K562 (cell line): ENCODE measurements around the gene ELMO3. TPM values are rescaled to one million over a fixed set of nuclear protein-coding genes. Genes with fewer than 3 reads are reported as not detected.

ENCODE experiments used
- ARHGAP35 ChIP-seq: fragments of 450-650 bp; IDR thresholded peaks from 2 replicates; pipeline ENCODE4 v1.6.1; 2018; ENCODE audit not compliant: partially characterized antibody
- CEBPB ChIP-seq: fragments of 450-650 bp; IDR thresholded peaks from 2 replicates; pipeline ENCODE4 v1.6.1; 2016; ENCODE audit warnings: missing genetic modification characterization, missing compliant biosample characterization
- KDM1A ChIP-seq, 2 experiments: fragments of 450-650 bp; IDR thresholded peaks; 2 replicates each; pipeline ENCODE4 v1.6.1; 2016; ENCODE audit warnings: mild to moderate bottlenecking in 2 of 2
- MAZ ChIP-seq, 2 experiments: fragments of 450-650 bp in 1 of 2; sonication (generic) in 1 of 2; formaldehyde crosslinking; IDR thresholded peaks in 1 of 2; conservative IDR thresholded peaks in 1 of 2; 2 replicates each; pipeline versions ENCODE4 v1.4.0 to v1.5.0; 2020; ENCODE audit warnings: mild to moderate bottlenecking in 1 of 2, missing genetic modification reagents in 1 of 2
- MECOM ChIP-seq: fragments of 250-450 bp; sonication (Bioruptor Pico); IDR thresholded peaks from 2 replicates; pipeline ENCODE4 v1.8.0; 2022; ENCODE audit warnings: inconsistent platforms
- MEIS2 ChIP-seq: fragments of 450-650 bp; IDR thresholded peaks from 2 replicates; pipeline ENCODE4 v1.6.1; 2014; ENCODE audit warnings: mild to moderate bottlenecking; ENCODE audit not compliant: partially characterized antibody
- PBX2 ChIP-seq, 2 experiments: IDR thresholded peaks in 1 of 2; conservative IDR thresholded peaks in 1 of 2; 2 replicates each; pipeline ENCODE4 v1.6.1; 2016; ENCODE audit warnings: low read depth in 2 of 2, mild to moderate bottlenecking in 1 of 2, missing compliant biosample characterization in 1 of 2, missing genetic modification characterization in 1 of 2, moderate library complexity in 1 of 2
- PCBP1 ChIP-seq: fragments of 200-400 bp; formaldehyde crosslinking; IDR thresholded peaks from 2 replicates; pipeline ENCODE4 v1.6.1; 2018; ENCODE audit warnings: mild to moderate bottlenecking, low read depth, low read length; ENCODE audit not compliant: poor library complexity, severe bottlenecking
- POLR2G ChIP-seq: fragments of 200-400 bp; formaldehyde crosslinking; IDR thresholded peaks from 2 replicates; pipeline ENCODE4 v1.6.1; 2017; ENCODE audit warnings: low read depth, mild to moderate bottlenecking, antibody characterized with exemption, low read length, moderate library complexity
- SREBF1 ChIP-seq: fragments of 150-350 bp; IDR thresholded peaks from 2 replicates; pipeline ENCODE4 v1.6.1; 2014; ENCODE audit warnings: antibody characterized with exemption, low read depth, low read length, borderline replicate concordance
- ZNF212 ChIP-seq: fragments of 450-650 bp; formaldehyde crosslinking; IDR thresholded peaks from 2 replicates; pipeline ENCODE4 v1.4.0; 2020; ENCODE audit warnings: mild to moderate bottlenecking
- ZNF778 ChIP-seq: fragments of 450-650 bp; formaldehyde crosslinking; IDR thresholded peaks from 2 replicates; pipeline ENCODE4 v1.4.0; 2020; ENCODE audit warnings: mild to moderate bottlenecking, moderate library complexity
- polyA plus RNA-seq, 8 experiments: library from polyadenylated mRNA; depleted of rRNA in 4 of 8; stranded (reverse) in 5 of 8; unstranded in 3 of 8; fragments of >200 nt; fragmentation: Nextera tagmentation in 2 of 8; fragmentation: Illumina TruSeq in 1 of 8; extraction: Ambion mirVana in 2 of 8; extraction: Trizol in 1 of 8; gene quantifications; 2 replicates each; pipeline versions ENCODE4 v1.2.1 to v1.2.3, GENCODE V29; 2011 to 2014; ENCODE audit warnings: inconsistent platforms in 1 of 8, missing spikeins in 1 of 8
- total RNA-seq, 7 experiments: library from RNA; depleted of rRNA in 6 of 7; stranded (reverse); fragments of >200 nt in 6 of 7; fragmentation: Illumina TruSeq in 2 of 7; extraction: Trizol in 2 of 7; gene quantifications; 2 replicates each; pipeline versions ENCODE4 v1.2.1 to v1.2.3, GENCODE V29; 2011 to 2021; ENCODE audit warnings: low replicate concordance in 1 of 7
- TF ChIP-seq, protein P1 (sequence below): fragments of 450-650 bp; IDR thresholded peaks from 2 replicates; pipeline ENCODE4 v1.6.1; 2017; ENCODE audit warnings: mild to moderate bottlenecking, moderate library complexity
- TF ChIP-seq, protein P2 (sequence below): fragments of 450-650 bp; IDR thresholded peaks from 2 replicates; pipeline ENCODE4 v1.6.1; 2016
- TF ChIP-seq, protein P3 (sequence below): fragments of 450-650 bp; IDR thresholded peaks from one replicate; pipeline ENCODE4 v1.6.1; 2018; ENCODE audit warnings: mild to moderate bottlenecking, moderate library complexity; ENCODE audit not compliant: partially characterized antibody
- TF ChIP-seq, protein P4 (sequence below): fragments of 250-450 bp; sonication (Bioruptor Pico); IDR thresholded peaks from 2 replicates; pipeline ENCODE4 v1.5.0; 2021; ENCODE audit warnings: mild to moderate bottlenecking, borderline replicate concordance

Gene ELMO3
- total and polyA plus RNA-seq, 9 of the 15 experiments (the other 6 are each of a cell fraction or from before 2014, with no cell fraction given) = 0.04 to 5.1 (median 1.5) TPM

DNA sequence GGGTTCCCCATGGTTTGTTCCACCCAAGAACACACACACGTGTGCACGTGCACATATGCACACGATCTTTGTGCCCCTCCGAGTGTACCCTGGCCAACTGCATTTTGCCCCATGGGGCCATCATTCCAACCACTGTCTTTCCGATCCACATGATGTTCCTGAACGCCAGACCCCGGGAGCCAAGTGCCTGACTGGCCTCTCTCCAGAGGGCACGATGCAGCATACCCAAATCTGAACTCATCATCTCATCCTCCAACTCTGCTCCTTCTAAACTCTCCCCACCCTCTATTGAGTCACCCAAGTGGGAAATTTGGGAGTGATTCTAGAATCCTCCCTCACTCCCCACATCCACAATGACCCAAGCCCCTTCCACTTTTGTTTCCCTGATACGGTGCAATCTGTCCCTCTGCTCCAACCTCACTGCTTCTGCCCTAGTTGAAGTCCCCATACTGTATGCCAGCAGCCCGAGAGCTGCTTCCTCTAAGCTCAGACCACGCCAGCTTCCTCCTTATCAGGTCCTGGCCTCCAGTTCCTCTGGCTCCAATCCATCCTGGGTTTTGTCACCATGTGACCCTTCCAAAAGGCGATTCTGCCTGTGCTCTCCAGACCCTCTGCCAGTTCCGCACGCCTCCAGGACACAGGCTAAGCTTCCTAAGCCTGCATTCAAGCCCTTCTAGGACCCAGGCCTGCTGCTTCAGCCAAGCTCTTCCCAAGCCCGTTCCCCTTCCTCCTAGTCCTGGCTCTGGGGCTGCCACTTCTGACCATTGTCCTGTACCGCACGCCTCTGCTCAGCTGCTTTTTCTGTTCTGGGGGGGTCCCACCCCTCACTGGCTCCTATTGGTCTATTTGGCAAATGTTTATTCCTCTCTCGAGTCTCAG, 17.9 kb downstream of the ELMO3 start (continued):
- TF ChIP-seq ARHGAP35 = no peak
- TF ChIP-seq PCBP1 = no peak
- TF ChIP-seq, protein P1, sequence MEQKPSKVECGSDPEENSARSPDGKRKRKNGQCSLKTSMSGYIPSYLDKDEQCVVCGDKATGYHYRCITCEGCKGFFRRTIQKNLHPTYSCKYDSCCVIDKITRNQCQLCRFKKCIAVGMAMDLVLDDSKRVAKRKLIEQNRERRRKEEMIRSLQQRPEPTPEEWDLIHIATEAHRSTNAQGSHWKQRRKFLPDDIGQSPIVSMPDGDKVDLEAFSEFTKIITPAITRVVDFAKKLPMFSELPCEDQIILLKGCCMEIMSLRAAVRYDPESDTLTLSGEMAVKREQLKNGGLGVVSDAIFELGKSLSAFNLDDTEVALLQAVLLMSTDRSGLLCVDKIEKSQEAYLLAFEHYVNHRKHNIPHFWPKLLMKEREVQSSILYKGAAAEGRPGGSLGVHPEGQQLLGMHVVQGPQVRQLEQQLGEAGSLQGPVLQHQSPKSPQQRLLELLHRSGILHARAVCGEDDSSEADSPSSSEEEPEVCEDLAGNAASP = no peak
- TF ChIP-seq PBX2 (CRISPR knock-in tag; IDR thresholded peaks at IDR 0.05; ENCODE audit: low read depth) = no peak
- no peak for TF ChIP-seq PBX2 (tag; conservative IDR thresholded peaks at IDR 0.05; ENCODE audit: low read depth)
- no peak for TF ChIP-seq POLR2G
- TF ChIP-seq ZNF778 = no peak
- TF ChIP-seq, protein P2, sequence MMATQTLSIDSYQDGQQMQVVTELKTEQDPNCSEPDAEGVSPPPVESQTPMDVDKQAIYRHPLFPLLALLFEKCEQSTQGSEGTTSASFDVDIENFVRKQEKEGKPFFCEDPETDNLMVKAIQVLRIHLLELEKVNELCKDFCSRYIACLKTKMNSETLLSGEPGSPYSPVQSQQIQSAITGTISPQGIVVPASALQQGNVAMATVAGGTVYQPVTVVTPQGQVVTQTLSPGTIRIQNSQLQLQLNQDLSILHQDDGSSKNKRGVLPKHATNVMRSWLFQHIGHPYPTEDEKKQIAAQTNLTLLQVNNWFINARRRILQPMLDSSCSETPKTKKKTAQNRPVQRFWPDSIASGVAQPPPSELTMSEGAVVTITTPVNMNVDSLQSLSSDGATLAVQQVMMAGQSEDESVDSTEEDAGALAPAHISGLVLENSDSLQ = no peak
- TF ChIP-seq SREBF1 = no peak
- no peak for TF ChIP-seq ZNF212 (CRISPR knock-in tag)
- TF ChIP-seq, protein P3, sequence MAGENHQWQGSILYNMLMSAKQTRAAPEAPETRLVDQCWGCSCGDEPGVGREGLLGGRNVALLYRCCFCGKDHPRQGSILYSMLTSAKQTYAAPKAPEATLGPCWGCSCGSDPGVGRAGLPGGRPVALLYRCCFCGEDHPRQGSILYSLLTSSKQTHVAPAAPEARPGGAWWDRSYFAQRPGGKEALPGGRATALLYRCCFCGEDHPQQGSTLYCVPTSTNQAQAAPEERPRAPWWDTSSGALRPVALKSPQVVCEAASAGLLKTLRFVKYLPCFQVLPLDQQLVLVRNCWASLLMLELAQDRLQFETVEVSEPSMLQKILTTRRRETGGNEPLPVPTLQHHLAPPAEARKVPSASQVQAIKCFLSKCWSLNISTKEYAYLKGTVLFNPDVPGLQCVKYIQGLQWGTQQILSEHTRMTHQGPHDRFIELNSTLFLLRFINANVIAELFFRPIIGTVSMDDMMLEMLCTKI = no peak
- TF ChIP-seq MAZ (CRISPR knock-in tag; conservative IDR thresholded peaks at IDR 0.05 in 1 of 2, IDR thresholded peaks at IDR 0.05 in 1 of 2) = no peak
- no peak for TF ChIP-seq CEBPB
- no peak for TF ChIP-seq MEIS2
- TF ChIP-seq, protein P4, sequence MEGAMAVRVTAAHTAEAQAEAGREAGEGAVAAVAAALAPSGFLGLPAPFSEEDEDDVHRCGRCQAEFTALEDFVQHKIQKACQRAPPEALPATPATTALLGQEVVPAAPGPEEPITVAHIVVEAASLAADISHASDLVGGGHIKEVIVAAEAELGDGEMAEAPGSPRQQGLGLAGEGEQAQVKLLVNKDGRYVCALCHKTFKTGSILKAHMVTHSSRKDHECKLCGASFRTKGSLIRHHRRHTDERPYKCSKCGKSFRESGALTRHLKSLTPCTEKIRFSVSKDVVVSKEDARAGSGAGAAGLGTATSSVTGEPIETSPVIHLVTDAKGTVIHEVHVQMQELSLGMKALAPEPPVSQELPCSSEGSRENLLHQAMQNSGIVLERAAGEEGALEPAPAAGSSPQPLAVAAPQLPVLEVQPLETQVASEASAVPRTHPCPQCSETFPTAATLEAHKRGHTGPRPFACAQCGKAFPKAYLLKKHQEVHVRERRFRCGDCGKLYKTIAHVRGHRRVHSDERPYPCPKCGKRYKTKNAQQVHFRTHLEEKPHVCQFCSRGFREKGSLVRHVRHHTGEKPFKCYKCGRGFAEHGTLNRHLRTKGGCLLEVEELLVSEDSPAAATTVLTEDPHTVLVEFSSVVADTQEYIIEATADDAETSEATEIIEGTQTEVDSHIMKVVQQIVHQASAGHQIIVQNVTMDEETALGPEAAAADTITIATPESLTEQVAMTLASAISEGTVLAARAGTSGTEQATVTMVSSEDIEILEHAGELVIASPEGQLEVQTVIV (CRISPR knock-in tag) = no peak
- TF ChIP-seq MECOM (CRISPR knock-in tag) = no peak
- no peak for TF ChIP-seq KDM1A (IDR thresholded peaks at IDR 0.05)
